PC-3 (cell line): Measurements from ENCODE around the gene ANKRD10. TPM values are rescaled to one million over a fixed set of nuclear protein-coding genes. Genes with fewer than 3 reads are reported as not detected.

Experiments used
- ATAC-seq: fragments of 200-7000 bp; cut with Tn5 transposase; 2 replicates; pipeline ENCODE4 v1.9.1; 2020; ENCODE audit warnings: mild to moderate bottlenecking, moderate library complexity
- BruUV-seq: library from RNA; stranded (reverse); fragments of 400-500 nt; replicated peaks from 2 replicates; lab custom pipeline; 2021; lab: Mats Ljungman, UMichigan
- CTCF ChIA-PET: fragments of 300-600 bp; sonication (Branson Sonifier 250); formaldehyde crosslinking; loops from one replicate; lab custom pipeline; 2022; ENCODE audit warnings: antibody characterized with exemption; lab: Charles Lee
- POLR2A ChIA-PET: fragments of 300-600 bp; sonication (Branson Sonifier 250); formaldehyde crosslinking; loops from one replicate; lab custom pipeline; 2022; ENCODE audit warnings: antibody characterized with exemption; ENCODE audit not compliant: unreplicated experiment; lab: Charles Lee
- DNase-seq: peaks from one replicate; pipeline ENCODE4 v3.0.0-alpha.2; 2015
- H2AFZ ChIP-seq: fragments of 300-600 bp; sonication (generic); 2 replicates; pipeline ENCODE4 v1.6.0; 2016; ENCODE audit warnings: antibody characterized with exemption, low read length
- H3F3A ChIP-seq: fragments of 300-600 bp; sonication (generic); one replicate; pipeline ENCODE4 v1.6.0; 2017; ENCODE audit warnings: antibody characterized with exemption, low read length, control low read depth, mild to moderate bottlenecking; ENCODE audit not compliant: unreplicated experiment
- H3K27ac ChIP-seq: fragments of 300-600 bp; sonication (generic); 2 replicates; pipeline ENCODE4 v1.5.1; 2016; ENCODE audit warnings: mild to moderate bottlenecking, low read length
- H3K27me3 ChIP-seq: fragments of 300-600 bp; sonication (generic); 2 replicates; pipeline ENCODE4 v1.6.1; 2016; ENCODE audit warnings: low read length, mixed read lengths
- H3K36me3 ChIP-seq: fragments of 300-600 bp; sonication (generic); 2 replicates; pipeline ENCODE4 v1.6.1; 2016; ENCODE audit warnings: low read depth, mixed run types, low read length, mixed read lengths
- H3K4me1 ChIP-seq: fragments of 300-600 bp; sonication (generic); 2 replicates; pipeline ENCODE4 v1.5.1; 2016; ENCODE audit warnings: low read length; ENCODE audit not compliant: insufficient read depth
- H3K4me2 ChIP-seq: fragments of 300-600 bp; sonication (generic); 2 replicates; pipeline ENCODE4 v1.6.0; 2016; ENCODE audit warnings: low read length
- H3K4me3 ChIP-seq: fragments of 300-600 bp; sonication (generic); 2 replicates; pipeline ENCODE4 v1.5.1; 2016; ENCODE audit warnings: mild to moderate bottlenecking, low read length, mixed read lengths
- H3K79me2 ChIP-seq: fragments of 300-600 bp; sonication (generic); 2 replicates; pipeline ENCODE4 v1.6.1; 2017; ENCODE audit warnings: low read length, mixed read lengths
- H3K9ac ChIP-seq: fragments of 300-600 bp; sonication (generic); 2 replicates; pipeline ENCODE4 v1.6.0; 2016; ENCODE audit warnings: mild to moderate bottlenecking, low read length
- H3K9me2 ChIP-seq: fragments of 300-600 bp; sonication (generic); replicated peaks from 2 replicates; pipeline ENCODE4 v1.6.1; 2016; ENCODE audit warnings: mixed run types, low read length, mixed read lengths
- H3K9me3 ChIP-seq: fragments of 300-600 bp; sonication (generic); 2 replicates; pipeline ENCODE4 v1.6.1; 2016; ENCODE audit warnings: low read length, mixed read lengths
- H4K20me1 ChIP-seq: fragments of 300-600 bp; sonication (generic); 2 replicates; pipeline ENCODE4 v1.6.1; 2016; ENCODE audit warnings: low read length, mixed read lengths
- EZH2 ChIP-seq: fragments of 300-600 bp; sonication (generic); IDR thresholded peaks from one replicate; pipeline ENCODE4 v1.6.1; 2017; ENCODE audit warnings: antibody characterized with exemption, mild to moderate bottlenecking, low read length; ENCODE audit not compliant: unreplicated experiment
- EZH2phosphoT487 ChIP-seq: fragments of 300-600 bp; sonication (generic); IDR thresholded peaks from 2 replicates; pipeline ENCODE4 v1.6.1; 2018; ENCODE audit warnings: mild to moderate bottlenecking, antibody characterized with exemption, low read length, borderline replicate concordance
- intact Hi-C: fragments of 100-400 bp; cut with micrococcal nuclease; formaldehyde crosslinking; loops from 2 replicates; pipeline ENCODE4 v1.9.0; 2023
- total RNA-seq: library from RNA; depleted of rRNA; stranded (reverse); fragments of >200 nt; gene quantifications from 2 replicates; pipeline ENCODE4 v1.2.3, GENCODE V29; 2014
- TF ChIP-seq, protein P1 (sequence below): fragments of 300-600 bp; sonication (generic); conservative IDR thresholded peaks from 2 replicates; pipeline ENCODE4 v1.5.1; 2017; ENCODE audit warnings: antibody characterized with exemption, low read depth, mild to moderate bottlenecking, low read length

ANKRD10 gene
- total RNA-seq, 1 experiment from 2014 or later = 60.2 TPM

GRCh38 chr13:110832531-110832930 lies 82.3 kb downstream of the ANKRD10 start:
- no peaks in the 10 kb centered on the region for H3K9me2 ChIP-seq
- no peak for DNase-seq
- BruUV-seq = no TSS peak
- H3K9ac ChIP-seq = no peak overlapping the region
- H3K9me3 ChIP-seq = no peaks in the 10 kb centered on the region
- H3K4me1 ChIP-seq = no peaks in the 10 kb centered on the region
- H3F3A ChIP-seq = no peaks in the 10 kb centered on the region
- ChIA-PET POLR2A (no interaction called here), CTCF (no interaction called here)
- no peak overlapping the region for H3K4me2 ChIP-seq
- H3K36me3 ChIP-seq = no peaks in the 10 kb centered on the region
- H3K4me3 ChIP-seq = no peak overlapping the region
- no peaks in the 10 kb centered on the region for H3K27me3 ChIP-seq
- no peaks in the 10 kb centered on the region for H4K20me1 ChIP-seq
- no peak overlapping the region for H2AFZ ChIP-seq
- no peak for TF ChIP-seq EZH2phosphoT487
- TF ChIP-seq, protein P1, sequence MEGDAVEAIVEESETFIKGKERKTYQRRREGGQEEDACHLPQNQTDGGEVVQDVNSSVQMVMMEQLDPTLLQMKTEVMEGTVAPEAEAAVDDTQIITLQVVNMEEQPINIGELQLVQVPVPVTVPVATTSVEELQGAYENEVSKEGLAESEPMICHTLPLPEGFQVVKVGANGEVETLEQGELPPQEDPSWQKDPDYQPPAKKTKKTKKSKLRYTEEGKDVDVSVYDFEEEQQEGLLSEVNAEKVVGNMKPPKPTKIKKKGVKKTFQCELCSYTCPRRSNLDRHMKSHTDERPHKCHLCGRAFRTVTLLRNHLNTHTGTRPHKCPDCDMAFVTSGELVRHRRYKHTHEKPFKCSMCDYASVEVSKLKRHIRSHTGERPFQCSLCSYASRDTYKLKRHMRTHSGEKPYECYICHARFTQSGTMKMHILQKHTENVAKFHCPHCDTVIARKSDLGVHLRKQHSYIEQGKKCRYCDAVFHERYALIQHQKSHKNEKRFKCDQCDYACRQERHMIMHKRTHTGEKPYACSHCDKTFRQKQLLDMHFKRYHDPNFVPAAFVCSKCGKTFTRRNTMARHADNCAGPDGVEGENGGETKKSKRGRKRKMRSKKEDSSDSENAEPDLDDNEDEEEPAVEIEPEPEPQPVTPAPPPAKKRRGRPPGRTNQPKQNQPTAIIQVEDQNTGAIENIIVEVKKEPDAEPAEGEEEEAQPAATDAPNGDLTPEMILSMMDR = no peak
- no peak for TF ChIP-seq EZH2
- no peak for ATAC-seq
- no peaks in the 10 kb centered on the region for H3K79me2 ChIP-seq
- intact Hi-C loops = no loop called here
- no peak overlapping the region for H3K27ac ChIP-seq

DNA sequence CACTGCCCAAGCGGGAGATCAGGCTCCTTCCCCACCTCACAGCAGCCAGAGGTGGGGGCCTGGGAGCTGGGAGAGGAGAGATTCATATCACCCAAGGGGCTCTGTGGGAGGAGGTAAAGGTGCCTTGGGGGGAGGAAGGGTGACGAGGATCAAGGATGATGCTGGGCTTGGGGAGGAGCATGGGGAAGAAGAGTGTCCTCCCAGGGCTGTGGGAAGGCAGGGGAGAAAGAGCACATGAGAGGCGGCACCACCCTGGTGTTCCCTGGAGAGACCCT lies 82.7 kb downstream of the ANKRD10 start:
- no peaks in the 10 kb centered on the region for H3K9me3 ChIP-seq
- TF ChIP-seq EZH2phosphoT487 (no peak), EZH2 (no peak)
- TF ChIP-seq, protein P1 = no peak
- ChIA-PET CTCF (no interaction called here), POLR2A (no interaction called here)
- ATAC-seq (no peak), DNase-seq (no peak)
- H3K9me2 ChIP-seq = no peaks in the 10 kb centered on the region
- H4K20me1 ChIP-seq = no peaks in the 10 kb centered on the region
- H3K9ac ChIP-seq = no peak overlapping the region
- no peak overlapping the region for H3K4me2 ChIP-seq
- no peaks in the 10 kb centered on the region for H3K27me3 ChIP-seq
- no peak overlapping the region for H2AFZ ChIP-seq
- no peaks in the 10 kb centered on the region for H3K4me1 ChIP-seq
- no peaks in the 10 kb centered on the region for H3K36me3 ChIP-seq
- intact Hi-C loops = no loop called here
- no peak overlapping the region for H3K27ac ChIP-seq
- no peaks in the 10 kb centered on the region for H3F3A ChIP-seq
- BruUV-seq = no TSS peak
- no peak overlapping the region for H3K4me3 ChIP-seq
- H3K79me2 ChIP-seq = no peaks in the 10 kb centered on the region

GRCh38 chr13:110831437-110832204 lies 83.2 kb downstream of the ANKRD10 start:
- Histone ChIP-seq H3K4me1 (no peaks in the 10 kb centered on the region), H3K9ac (no peak overlapping the region), H3F3A (no peaks in the 10 kb centered on the region), H4K20me1 (no peaks in the 10 kb centered on the region), H3K4me2 (no peak overlapping the region), H3K4me3 (no peak overlapping the region), H3K9me2 (no peaks in the 10 kb centered on the region), H3K36me3 (no peaks in the 10 kb centered on the region), H3K27ac (no peak overlapping the region), H3K9me3 (no peaks in the 10 kb centered on the region), H3K27me3 (no peaks in the 10 kb centered on the region), H3K79me2 (no peaks in the 10 kb centered on the region), H2AFZ (no peak overlapping the region)
- no peak for ATAC-seq
- TF ChIP-seq, protein P1 = no peak
- TF ChIP-seq EZH2 (no peak), EZH2phosphoT487 (no peak)
- ChIA-PET CTCF (no interaction called here), POLR2A (no interaction called here)
- no peak for DNase-seq
- intact Hi-C loops = no loop called here
- BruUV-seq = no TSS peak
